CD14-positive monocyte (primary cell): ENCODE measurements around the gene DNMBP. TPM values are rescaled to one million over a fixed set of nuclear protein-coding genes. Genes with fewer than 3 reads are reported as not detected.
A peak's percentile ranks its signal among the peaks of the same experiment; 100 is the strongest.

ENCODE experiments used
- DNase-seq, 3 donors: peaks; one replicate each; pipeline ENCODE4 v3.0.0-alpha.2; 2011 to 2022
- H2AFZ ChIP-seq: 2 replicates; pipeline ENCODE4 v1.6.0; 2012; ENCODE audit warnings: mild to moderate bottlenecking, low read depth, low read length, inconsistent platforms; ENCODE audit not compliant: insufficient read depth, poor library complexity, severe bottlenecking
- H3K27ac ChIP-seq, 2 donors: 1 replicate in 1 of 2; 2 replicates in 1 of 2; pipeline ENCODE4 v1.5.1; 2012 to 2013; ENCODE audit warnings: low read length in 2 of 2, control low read depth in 1 of 2, inconsistent platforms in 1 of 2, low read depth in 1 of 2, mild to moderate bottlenecking in 1 of 2
- H3K27me3 ChIP-seq, 2 donors: one replicate each; pipeline versions ENCODE4 v1.6.0 to v1.6.1; 2011 to 2013; ENCODE audit warnings: low read length in 2 of 2; ENCODE audit not compliant: control insufficient read depth in 2 of 2, insufficient read depth in 2 of 2
- H3K36me3 ChIP-seq, 2 donors: replicated peaks in 1 of 2; 1 replicate in 1 of 2; 2 replicates in 1 of 2; pipeline versions ENCODE4 v1.5.1 to v1.6.1; 2012 to 2013; ENCODE audit warnings: low read length in 2 of 2, control low read depth in 1 of 2, inconsistent platforms in 1 of 2, mild to moderate bottlenecking in 1 of 2; ENCODE audit not compliant: insufficient read depth in 2 of 2, control insufficient read depth in 1 of 2
- H3K4me1 ChIP-seq, 2 donors: 1 replicate in 1 of 2; 2 replicates in 1 of 2; pipeline versions ENCODE4 v1.5.1 to v1.6.1; 2012 to 2013; ENCODE audit warnings: low read length in 2 of 2, control low read depth in 1 of 2, inconsistent platforms in 1 of 2, mild to moderate bottlenecking in 1 of 2, moderate library complexity in 1 of 2; ENCODE audit not compliant: insufficient read depth in 2 of 2, control insufficient read depth in 1 of 2
- H3K4me2 ChIP-seq: replicated peaks from 2 replicates; pipeline ENCODE3; 2012; ENCODE audit warnings: low read length, moderate library complexity, mild to moderate bottlenecking; ENCODE audit not compliant: poor library complexity, severe bottlenecking; ENCODE audit errors: extremely low read depth
- H3K4me3 ChIP-seq, 3 experiments: fragments of 200-600 bp in 1 of 3; sonication (generic) in 1 of 3; replicated peaks in 1 of 3; 1 replicate in 2 of 3; 2 replicates in 1 of 3; pipeline ENCODE4 v1.5.1; 2011 to 2013; ENCODE audit warnings: low read length in 3 of 3, mild to moderate bottlenecking in 3 of 3, control low read depth in 2 of 3, low read depth in 2 of 3, inconsistent platforms in 1 of 3, moderate library complexity in 1 of 3
- H3K79me2 ChIP-seq: 2 replicates; pipeline ENCODE4 v1.6.0; 2012; ENCODE audit warnings: mild to moderate bottlenecking, control low read depth, inconsistent platforms, low read length, moderate library complexity; ENCODE audit not compliant: insufficient read depth
- H3K9ac ChIP-seq: 2 replicates; pipeline ENCODE4 v1.6.0; 2017; ENCODE audit warnings: low read length, mild to moderate bottlenecking; ENCODE audit not compliant: insufficient read depth, poor library complexity, severe bottlenecking
- H3K9me3 ChIP-seq, 2 donors: replicated peaks in 1 of 2; 1 replicate in 1 of 2; 2 replicates in 1 of 2; pipeline versions ENCODE4 v1.5.1 to v1.6.1; 2012 to 2013; ENCODE audit warnings: low read length in 2 of 2, control low read depth in 1 of 2; ENCODE audit not compliant: control insufficient read depth in 1 of 2, insufficient read depth in 1 of 2
- H4K20me1 ChIP-seq: 2 replicates; pipeline ENCODE4 v1.6.0; 2012; ENCODE audit warnings: mild to moderate bottlenecking, low read length, control low read depth, moderate library complexity; ENCODE audit not compliant: insufficient read depth
- H3K27ac Mint-ChIP-seq, 7 donors: one replicate each; pipeline ENCODE4 v1.8.0; 2020; ENCODE audit warnings: mild to moderate bottlenecking in 7 of 7, mixed read lengths in 7 of 7, moderate library complexity in 6 of 7, inconsistent platforms in 2 of 7
- H3K27me3 Mint-ChIP-seq, 3 donors: one replicate each; pipeline ENCODE4 v1.8.0; 2021 to 2022; ENCODE audit warnings: low read depth in 3 of 3, mild to moderate bottlenecking in 3 of 3, mixed read lengths in 3 of 3, moderate library complexity in 3 of 3, inconsistent platforms in 1 of 3
- H3K36me3 Mint-ChIP-seq, 2 donors: one replicate each; pipeline ENCODE4 v1.8.0; 2020; ENCODE audit warnings: mixed read lengths in 2 of 2, inconsistent platforms in 1 of 2, mild to moderate bottlenecking in 1 of 2
- H3K4me1 Mint-ChIP-seq: one replicate; pipeline ENCODE4 v1.8.0; 2020; ENCODE audit warnings: mild to moderate bottlenecking, mixed read lengths
- H3K4me3 Mint-ChIP-seq, 2 donors: one replicate each; pipeline ENCODE4 v1.8.0; 2020; ENCODE audit warnings: mild to moderate bottlenecking in 2 of 2, mixed read lengths in 2 of 2, moderate library complexity in 1 of 2
- H3K9me3 Mint-ChIP-seq, 7 donors: one replicate each; pipeline ENCODE4 v1.8.0; 2020 to 2022; ENCODE audit warnings: mixed read lengths in 7 of 7, mild to moderate bottlenecking in 6 of 7, moderate library complexity in 6 of 7, inconsistent platforms in 2 of 7
- whole genome bisulfite sequencing: methylation state at CpG from one replicate; pipeline ENCODE4 v1.1.5; 2013; ENCODE audit warnings: missing lambda C conversion rate; ENCODE audit not compliant: insufficient coverage; 5-methylcytosine and 5-hydroxymethylcytosine counted together
- intact Hi-C, 2 donors: fragments of 100-400 bp; cut with micrococcal nuclease; formaldehyde crosslinking; loops; one replicate each; pipeline versions ENCODE4 v1.15.0 to v1.15.1; 2023
- polyA plus RNA-seq, 3 donors: library from polyadenylated mRNA; depleted of rRNA in 1 of 3; unstranded in 2 of 3; stranded (reverse) in 1 of 3; fragments of 300-500 nt in 2 of 3; fragments of >200 nt in 1 of 3; fragmentation: Illumina TruSeq in 2 of 3; gene quantifications; 1 replicate in 2 of 3; 2 replicates in 1 of 3; pipeline ENCODE4 v1.2.3, GENCODE V29; 2012 to 2021
- TF ChIP-seq, protein P1 (sequence below): fragments of 200-600 bp; IDR thresholded peaks from one replicate; pipeline ENCODE4 v1.8.0; 2022; ENCODE audit warnings: antibody characterized with exemption, mild to moderate bottlenecking

DNMBP gene
- polyA plus RNA-seq, 3 donors: 0.83 to 10.3 (median 1.2) TPM

DNA sequence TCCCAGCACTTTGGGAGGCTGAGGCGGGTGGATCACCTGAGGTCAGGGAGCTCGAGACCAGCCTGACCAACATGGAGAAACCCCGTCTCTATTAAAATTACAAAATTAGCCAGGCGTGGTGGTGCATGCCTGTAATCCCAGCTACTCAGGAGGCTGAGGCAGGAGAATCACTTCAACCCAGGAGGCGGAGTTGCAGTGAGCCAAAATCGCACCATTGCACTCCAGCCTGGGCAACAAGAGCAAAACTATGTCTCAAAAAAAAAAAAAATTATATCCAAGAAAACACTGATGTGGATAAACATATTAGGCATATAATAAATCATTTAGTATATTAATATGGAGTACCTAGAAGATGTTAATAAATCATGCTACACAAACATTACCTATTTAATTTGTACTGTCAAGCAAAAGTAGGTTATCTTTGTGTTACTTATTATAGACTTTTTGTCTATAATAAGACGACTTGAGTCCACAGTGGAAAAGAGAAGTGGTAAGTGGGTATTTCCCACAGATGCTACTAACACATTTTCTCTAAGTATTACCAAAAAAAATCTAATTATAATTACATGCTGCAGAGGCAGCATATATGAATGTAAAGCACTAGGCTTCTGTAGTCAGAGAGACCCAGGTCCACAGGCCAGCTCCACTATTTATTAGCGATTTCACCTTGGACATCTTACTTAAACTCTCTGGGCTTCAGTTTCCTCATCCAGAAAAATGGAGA is 34.5 kb downstream of the DNMBP start:
- intact Hi-C loops: loop anchor here in 1 of 2 donors (5.0 kb wide), 1 partner anchor 37 kb away; no protein-coding TSS in a partner anchor
- Mint-ChIP-seq H3K27me3 (peaks cover 0 to 4% (median 0%) of the 10 kb centered on the region in 3 donors), H3K4me1 (peaks cover 23% of the 10 kb centered on the region), H3K36me3 (peaks cover 10 to 17% of the 10 kb centered on the region in 2 donors), H3K27ac (peak overlapping the region in 5 of 7 donors; percentile 13 to 82 (median 73)), H3K4me3 (no peak overlapping the region), H3K9me3 (no peaks in the 10 kb centered on the region)
- Histone ChIP-seq H3K9me3 (no peaks in the 10 kb centered on the region), H3K4me1 (peaks cover 22 to 27% of the 10 kb centered on the region in 2 donors), H2AFZ (no peak overlapping the region), H3K4me2 (no peak overlapping the region), H3K79me2 (peaks cover 18% of the 10 kb centered on the region), H3K4me3 (no peak overlapping the region), H4K20me1 (no peaks in the 10 kb centered on the region), H3K9ac (no peak overlapping the region), H3K27ac (peak overlapping the region in 1 of 2 donors; percentile 72), H3K27me3 (no peaks in the 10 kb centered on the region), H3K36me3 (peaks cover 1 to 2% of the 10 kb centered on the region in 2 donors)
- DNase-seq: peak; percentile 12 to 38 (median 32)
- WGBS: 76% methylated on average over 2 of the region's 8 CpGs
- TF ChIP-seq, protein P1, sequence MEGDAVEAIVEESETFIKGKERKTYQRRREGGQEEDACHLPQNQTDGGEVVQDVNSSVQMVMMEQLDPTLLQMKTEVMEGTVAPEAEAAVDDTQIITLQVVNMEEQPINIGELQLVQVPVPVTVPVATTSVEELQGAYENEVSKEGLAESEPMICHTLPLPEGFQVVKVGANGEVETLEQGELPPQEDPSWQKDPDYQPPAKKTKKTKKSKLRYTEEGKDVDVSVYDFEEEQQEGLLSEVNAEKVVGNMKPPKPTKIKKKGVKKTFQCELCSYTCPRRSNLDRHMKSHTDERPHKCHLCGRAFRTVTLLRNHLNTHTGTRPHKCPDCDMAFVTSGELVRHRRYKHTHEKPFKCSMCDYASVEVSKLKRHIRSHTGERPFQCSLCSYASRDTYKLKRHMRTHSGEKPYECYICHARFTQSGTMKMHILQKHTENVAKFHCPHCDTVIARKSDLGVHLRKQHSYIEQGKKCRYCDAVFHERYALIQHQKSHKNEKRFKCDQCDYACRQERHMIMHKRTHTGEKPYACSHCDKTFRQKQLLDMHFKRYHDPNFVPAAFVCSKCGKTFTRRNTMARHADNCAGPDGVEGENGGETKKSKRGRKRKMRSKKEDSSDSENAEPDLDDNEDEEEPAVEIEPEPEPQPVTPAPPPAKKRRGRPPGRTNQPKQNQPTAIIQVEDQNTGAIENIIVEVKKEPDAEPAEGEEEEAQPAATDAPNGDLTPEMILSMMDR: no peak

DNA sequence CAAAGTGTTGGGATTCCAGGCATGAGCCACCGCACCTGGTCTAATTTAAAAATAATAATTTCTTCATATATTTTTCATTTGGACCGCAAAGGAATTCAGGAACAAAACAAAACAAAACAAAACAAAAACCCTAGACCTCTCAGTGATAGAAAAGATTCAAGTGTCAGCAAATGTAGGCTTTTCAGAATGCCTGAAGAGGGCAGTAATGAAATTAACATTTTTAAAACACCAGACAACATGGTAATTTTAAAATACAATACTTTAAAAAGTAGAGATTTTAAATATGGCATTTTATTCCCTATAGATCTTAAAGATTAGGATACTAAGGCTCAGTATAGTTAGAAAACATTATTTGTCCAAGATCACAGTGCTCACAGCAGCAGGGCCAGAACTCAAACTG is 36.6 kb downstream of the DNMBP start:
- H3K27ac Mint-ChIP-seq: no peak overlapping the region

More for the DNA sequence above, 36.6 kb downstream of the DNMBP start:
- H4K20me1 ChIP-seq: no peaks in the 10 kb centered on the region
- no peaks in the 10 kb centered on the region for H3K9me3 ChIP-seq
- peaks cover 10% of the 10 kb centered on the region for H3K79me2 ChIP-seq
- WGBS: no CpG with 5 or more reads among the region's 2 CpGs
- H3K27me3 ChIP-seq: no peaks in the 10 kb centered on the region
- intact Hi-C loops: loop anchor here in 1 of 2 donors (5.0 kb wide), 1 partner anchor 34 kb away; the partner anchor contains the start of gene DNMBP
- Mint-ChIP-seq H3K27me3 (peaks cover 0 to 4% (median 0%) of the 10 kb centered on the region in 3 donors), H3K4me1 (peaks cover 23% of the 10 kb centered on the region), H3K36me3 (peaks cover 27 to 31% of the 10 kb centered on the region in 2 donors), H3K4me3 (no peak overlapping the region), H3K9me3 (no peaks in the 10 kb centered on the region)
- peak in 1 of 3 donors; percentile 12 for DNase-seq
- peaks cover 7 to 23% of the 10 kb centered on the region in 2 donors for H3K36me3 ChIP-seq
- TF ChIP-seq, protein P1: peak; percentile 49
- no peak overlapping the region for H3K9ac ChIP-seq
- H3K4me2 ChIP-seq: no peak overlapping the region
- no peak overlapping the region for H3K4me3 ChIP-seq
- H2AFZ ChIP-seq: no peak overlapping the region
- H3K27ac ChIP-seq: no peak overlapping the region
- peaks cover 22 to 27% of the 10 kb centered on the region in 2 donors for H3K4me1 ChIP-seq
